ENCODE data around the gene MARCO.

Gene MARCO

DNA sequence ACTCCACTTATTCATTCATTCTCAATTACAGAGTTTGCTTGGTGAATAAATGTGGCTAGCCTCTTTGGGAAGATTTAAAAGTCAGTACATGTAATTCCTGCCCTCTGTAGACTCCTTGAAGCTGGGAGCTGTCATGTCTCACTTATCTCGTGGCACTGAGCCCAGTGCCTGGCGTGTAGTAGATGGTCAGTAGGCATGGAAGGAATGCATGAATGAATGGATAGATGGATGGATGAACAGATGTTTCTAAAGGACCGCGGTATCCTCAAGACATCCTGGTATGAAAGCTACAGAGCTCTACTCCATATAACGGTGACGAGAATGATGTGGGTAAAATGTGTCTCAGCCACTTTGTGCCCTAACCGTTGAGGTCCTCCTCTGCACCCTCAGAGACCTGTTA is 83.0 kb downstream of the MARCO start:
- Histone ChIP-seq H3K79me2 (ENCODE audit: insufficient read depth, low read length) (no peaks in the 10 kb centered on the region), H2AFZ (ENCODE audit: low read length) (no peak overlapping the region), H3K4me2 (ENCODE audit: low read length) (no peak overlapping the region), H3F3A (ENCODE audit: insufficient read depth, low read length) (no peaks in the 10 kb centered on the region), H3K4me1 (ENCODE audit: insufficient read depth, low read length, severe bottlenecking) (no peaks in the 10 kb centered on the region), H3K27me3 (ENCODE audit: insufficient read depth, low read length) (no peaks in the 10 kb centered on the region), H3K9me3 (ENCODE audit: low read length) (no peaks in the 10 kb centered on the region), H3K9ac (ENCODE audit: low read length) (no peak overlapping the region), H3K27ac (ENCODE audit: low read depth, low read length, poor library complexity, severe bottlenecking) (no peak overlapping the region), H3K36me3 (ENCODE audit: insufficient read depth, low read length) (no peaks in the 10 kb centered on the region), H3K4me3 (ENCODE audit: low read depth, low read length, poor library complexity, severe bottlenecking) (no peak overlapping the region), H4K20me1 (ENCODE audit: insufficient read depth, low read length) (no peaks in the 10 kb centered on the region), H3K9me2 (ENCODE audit: low read depth, low read length) (no peaks in the 10 kb centered on the region)
- TF ChIP-seq, protein P1, sequence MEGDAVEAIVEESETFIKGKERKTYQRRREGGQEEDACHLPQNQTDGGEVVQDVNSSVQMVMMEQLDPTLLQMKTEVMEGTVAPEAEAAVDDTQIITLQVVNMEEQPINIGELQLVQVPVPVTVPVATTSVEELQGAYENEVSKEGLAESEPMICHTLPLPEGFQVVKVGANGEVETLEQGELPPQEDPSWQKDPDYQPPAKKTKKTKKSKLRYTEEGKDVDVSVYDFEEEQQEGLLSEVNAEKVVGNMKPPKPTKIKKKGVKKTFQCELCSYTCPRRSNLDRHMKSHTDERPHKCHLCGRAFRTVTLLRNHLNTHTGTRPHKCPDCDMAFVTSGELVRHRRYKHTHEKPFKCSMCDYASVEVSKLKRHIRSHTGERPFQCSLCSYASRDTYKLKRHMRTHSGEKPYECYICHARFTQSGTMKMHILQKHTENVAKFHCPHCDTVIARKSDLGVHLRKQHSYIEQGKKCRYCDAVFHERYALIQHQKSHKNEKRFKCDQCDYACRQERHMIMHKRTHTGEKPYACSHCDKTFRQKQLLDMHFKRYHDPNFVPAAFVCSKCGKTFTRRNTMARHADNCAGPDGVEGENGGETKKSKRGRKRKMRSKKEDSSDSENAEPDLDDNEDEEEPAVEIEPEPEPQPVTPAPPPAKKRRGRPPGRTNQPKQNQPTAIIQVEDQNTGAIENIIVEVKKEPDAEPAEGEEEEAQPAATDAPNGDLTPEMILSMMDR (IDR thresholded peaks at IDR 0.05; ENCODE audit: low read length) = no peak
- no peak for TF ChIP-seq EZH2 (IDR thresholded peaks at IDR 0.05; ENCODE audit: borderline replicate concordance, low read length)

DNA sequence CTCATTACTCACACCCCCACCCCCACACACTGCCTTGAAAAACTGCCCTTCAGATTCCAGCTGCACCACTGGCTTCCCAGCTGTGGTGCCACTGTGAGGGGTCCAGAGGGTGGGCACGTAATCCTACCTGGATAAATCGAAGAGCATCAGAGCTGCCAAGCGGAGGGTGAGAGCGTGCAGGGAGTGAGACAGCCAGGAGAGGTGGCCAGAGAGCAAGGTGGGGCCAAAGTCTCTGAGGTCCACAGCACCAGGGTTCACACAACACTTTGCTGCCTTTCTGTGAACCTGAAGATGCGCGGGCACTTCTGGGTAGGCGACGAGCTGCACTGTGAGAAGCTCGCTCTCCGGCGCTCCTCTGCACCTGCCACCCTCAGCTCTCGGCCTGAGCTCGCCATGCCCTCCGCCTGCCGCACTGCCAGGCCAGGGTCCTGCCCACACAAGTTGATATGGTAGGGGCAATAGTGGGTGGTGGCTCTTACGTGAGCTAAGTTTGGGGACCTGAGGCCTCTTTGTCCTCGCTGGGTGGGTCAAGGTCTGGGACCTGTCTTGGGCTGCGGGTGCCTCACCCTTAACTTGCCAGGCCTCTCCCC is 83.9 kb downstream of the MARCO start:
- no peak overlapping the region for H2AFZ ChIP-seq (ENCODE audit: low read length)
- no peaks in the 10 kb centered on the region for H3K27me3 ChIP-seq (ENCODE audit: insufficient read depth, low read length)
- H3K36me3 ChIP-seq (ENCODE audit: insufficient read depth, low read length) = no peaks in the 10 kb centered on the region
- H4K20me1 ChIP-seq (ENCODE audit: insufficient read depth, low read length) = no peaks in the 10 kb centered on the region
- no peaks in the 10 kb centered on the region for H3K9me2 ChIP-seq (ENCODE audit: low read depth, low read length)
- H3K4me2 ChIP-seq (ENCODE audit: low read length) = no peak overlapping the region
- H3K4me1 ChIP-seq (ENCODE audit: insufficient read depth, low read length, severe bottlenecking) = no peaks in the 10 kb centered on the region
- TF ChIP-seq EZH2 (IDR thresholded peaks at IDR 0.05; ENCODE audit: borderline replicate concordance, low read length) = no peak
- TF ChIP-seq, protein P1 (IDR thresholded peaks at IDR 0.05; ENCODE audit: low read length) = no peak
- no peaks in the 10 kb centered on the region for H3K79me2 ChIP-seq (ENCODE audit: insufficient read depth, low read length)
- H3K9me3 ChIP-seq (ENCODE audit: low read length) = no peaks in the 10 kb centered on the region
- H3F3A ChIP-seq (ENCODE audit: insufficient read depth, low read length) = no peaks in the 10 kb centered on the region
- no peak overlapping the region for H3K4me3 ChIP-seq (ENCODE audit: low read depth, low read length, poor library complexity, severe bottlenecking)
- H3K9ac ChIP-seq (ENCODE audit: low read length) = no peak overlapping the region
- H3K27ac ChIP-seq (ENCODE audit: low read depth, low read length, poor library complexity, severe bottlenecking) = no peak overlapping the region

DNA sequence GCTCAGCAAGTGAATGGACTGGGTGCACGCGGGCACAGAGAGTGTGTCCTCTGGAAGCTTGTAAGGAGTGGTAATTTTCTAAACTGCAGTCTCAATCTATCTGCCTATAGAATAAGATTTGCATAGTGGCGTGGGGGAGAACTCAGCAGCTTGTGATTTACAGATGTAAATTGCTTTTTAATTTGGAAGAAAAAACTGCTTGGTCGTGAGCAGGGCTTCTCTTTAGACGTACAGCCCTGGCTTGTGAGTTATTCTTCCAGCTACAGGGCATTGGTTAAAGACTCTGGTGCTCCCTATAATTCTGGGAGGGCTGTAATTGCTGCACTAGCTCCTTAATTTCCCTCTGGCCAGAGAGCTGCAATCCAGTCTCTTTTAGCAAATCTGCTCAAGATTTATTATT is 84.9 kb downstream of the MARCO start:
- no peak overlapping the region for H3K4me2 ChIP-seq (ENCODE audit: low read length)
- no peak overlapping the region for H3K9ac ChIP-seq (ENCODE audit: low read length)
- no peaks in the 10 kb centered on the region for H3K36me3 ChIP-seq (ENCODE audit: insufficient read depth, low read length)
- H4K20me1 ChIP-seq (ENCODE audit: insufficient read depth, low read length) = no peaks in the 10 kb centered on the region
- no peaks in the 10 kb centered on the region for H3F3A ChIP-seq (ENCODE audit: insufficient read depth, low read length)
- no peak for TF ChIP-seq EZH2 (IDR thresholded peaks at IDR 0.05; ENCODE audit: borderline replicate concordance, low read length)
- TF ChIP-seq, protein P1 (IDR thresholded peaks at IDR 0.05; ENCODE audit: low read length) = no peak
- H2AFZ ChIP-seq (ENCODE audit: low read length) = no peak overlapping the region
- H3K27me3 ChIP-seq (ENCODE audit: insufficient read depth, low read length) = no peaks in the 10 kb centered on the region
- no peak overlapping the region for H3K27ac ChIP-seq (ENCODE audit: low read depth, low read length, poor library complexity, severe bottlenecking)
- no peaks in the 10 kb centered on the region for H3K79me2 ChIP-seq (ENCODE audit: insufficient read depth, low read length)
- no peaks in the 10 kb centered on the region for H3K9me3 ChIP-seq (ENCODE audit: low read length)
- H3K4me1 ChIP-seq (ENCODE audit: insufficient read depth, low read length, severe bottlenecking) = no peaks in the 10 kb centered on the region
- no peaks in the 10 kb centered on the region for H3K9me2 ChIP-seq (ENCODE audit: low read depth, low read length)
- H3K4me3 ChIP-seq (ENCODE audit: low read depth, low read length, poor library complexity, severe bottlenecking) = no peak overlapping the region

Measured in OCI-LY1 (cell line).